Suprapubic skin (tissue), 3 donors: ENCODE data around the gene ENTREP3.

Source experiments
- CTCF ChIP-seq, 2 donors: fragments of 200-600 bp in 1 of 2; fragments of 450-650 bp in 1 of 2; sonication (generic) in 1 of 2; IDR thresholded peaks; one replicate each; pipeline ENCODE4 v1.5.1; 2016 to 2019; ENCODE audit warnings: antibody characterized with exemption in 2 of 2, mild to moderate bottlenecking in 1 of 2, moderate library complexity in 1 of 2
- EP300 ChIP-seq: sonication (generic); formaldehyde crosslinking; IDR thresholded peaks from one replicate; pipeline ENCODE4 v1.6.1; 2017; ENCODE audit warnings: antibody characterized with exemption
- POLR2A ChIP-seq, 2 donors: fragments of 450-650 bp; IDR thresholded peaks; one replicate each; pipeline ENCODE4 v1.6.1; 2017; ENCODE audit warnings: antibody characterized with exemption in 2 of 2, mild to moderate bottlenecking in 2 of 2, moderate library complexity in 2 of 2

GRCh38 chr1:155227261-155228095 is 27.8 kb downstream of the ENTREP3 start:
- TF ChIP-seq CTCF (IDR thresholded peaks at IDR 0.05) = peak in 1 of 2 donors; percentile 9
- TF ChIP-seq POLR2A (IDR thresholded peaks at IDR 0.05) = no peak
- no peak for TF ChIP-seq EP300
